ENCODE measurements around the gene SLC9B2.

Gene SLC9B2, protein sequence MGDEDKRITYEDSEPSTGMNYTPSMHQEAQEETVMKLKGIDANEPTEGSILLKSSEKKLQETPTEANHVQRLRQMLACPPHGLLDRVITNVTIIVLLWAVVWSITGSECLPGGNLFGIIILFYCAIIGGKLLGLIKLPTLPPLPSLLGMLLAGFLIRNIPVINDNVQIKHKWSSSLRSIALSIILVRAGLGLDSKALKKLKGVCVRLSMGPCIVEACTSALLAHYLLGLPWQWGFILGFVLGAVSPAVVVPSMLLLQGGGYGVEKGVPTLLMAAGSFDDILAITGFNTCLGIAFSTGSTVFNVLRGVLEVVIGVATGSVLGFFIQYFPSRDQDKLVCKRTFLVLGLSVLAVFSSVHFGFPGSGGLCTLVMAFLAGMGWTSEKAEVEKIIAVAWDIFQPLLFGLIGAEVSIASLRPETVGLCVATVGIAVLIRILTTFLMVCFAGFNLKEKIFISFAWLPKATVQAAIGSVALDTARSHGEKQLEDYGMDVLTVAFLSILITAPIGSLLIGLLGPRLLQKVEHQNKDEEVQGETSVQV

DNA sequence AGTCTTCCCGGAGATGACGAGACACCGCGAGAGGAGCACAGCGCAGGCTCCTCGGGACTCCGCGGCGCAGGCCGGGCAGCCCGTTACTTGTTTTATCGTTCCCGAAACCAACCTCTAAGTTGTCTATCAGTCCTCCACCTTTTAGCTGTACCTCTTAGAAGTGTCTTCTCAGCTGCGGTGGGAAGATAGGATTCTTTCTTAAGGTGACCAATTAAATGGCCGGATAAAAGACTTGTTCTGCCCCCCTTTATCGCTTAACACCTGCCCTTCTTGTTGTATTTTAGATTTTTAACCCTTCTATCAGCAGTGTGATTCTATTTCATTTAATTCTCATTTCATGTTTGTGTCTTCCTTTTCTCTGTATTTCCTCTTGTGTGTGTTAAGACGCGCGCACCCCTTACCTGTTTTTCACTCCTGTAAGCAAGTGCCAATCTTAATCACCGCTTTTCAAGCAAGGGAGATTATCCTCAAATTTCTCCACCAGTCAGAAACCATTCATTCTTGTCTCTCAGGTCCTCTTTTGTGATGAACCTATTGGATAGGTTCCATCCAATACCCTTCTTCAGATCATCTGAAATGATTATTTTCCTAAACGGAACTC lies at the start of gene SLC9B2:
Gene SLC9B2, minus strand, starts transcription at position 15 of the 601 bp plus-strand sequence. CDS start 9,211 bp downstream, outside the sequence.
- DNase-seq (ENCODE audit: low spot score) = no peak

DNA sequence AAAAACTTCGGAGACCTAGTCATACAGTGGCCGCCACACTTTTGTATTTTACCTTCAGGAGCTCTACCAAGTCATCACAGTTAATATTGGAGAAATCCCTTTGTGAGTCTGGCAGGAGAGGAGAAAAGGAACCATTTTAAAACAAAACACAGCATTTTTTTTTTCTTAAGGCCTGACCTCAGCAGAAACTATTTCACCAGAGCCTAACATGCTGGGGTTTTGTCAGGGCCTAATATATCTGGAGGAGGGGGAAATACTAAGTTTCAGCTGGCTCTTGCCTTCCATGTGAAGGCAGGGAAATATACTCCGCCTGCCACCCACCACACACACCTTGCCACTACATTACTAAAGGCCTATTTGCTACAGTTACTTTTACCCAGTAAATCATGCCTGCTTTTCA lies 49.6 kb upstream of the SLC9B2 start:
- DNase-seq (ENCODE audit: low spot score) = no peak

DNA sequence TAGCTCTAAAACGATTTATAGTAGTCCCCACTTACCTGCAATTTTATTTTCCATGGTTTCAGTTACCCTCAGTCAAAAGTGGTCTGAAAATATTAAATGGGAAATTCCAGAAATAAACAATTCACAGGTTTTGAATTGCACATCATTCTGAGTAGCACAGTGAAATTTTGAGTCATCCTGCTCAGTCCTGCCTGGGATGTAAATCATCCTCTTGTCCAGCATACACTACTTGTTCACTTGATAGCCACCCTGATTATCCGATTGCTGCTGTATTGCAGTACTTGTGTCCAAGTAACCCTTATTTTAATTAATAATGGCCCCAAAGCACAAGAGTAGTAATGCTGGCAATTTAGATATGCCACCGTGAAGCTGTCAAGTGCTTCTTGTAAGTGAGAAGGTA lies 46.6 kb upstream of the SLC9B2 start:
- no peak for DNase-seq (ENCODE audit: low spot score)

DNA sequence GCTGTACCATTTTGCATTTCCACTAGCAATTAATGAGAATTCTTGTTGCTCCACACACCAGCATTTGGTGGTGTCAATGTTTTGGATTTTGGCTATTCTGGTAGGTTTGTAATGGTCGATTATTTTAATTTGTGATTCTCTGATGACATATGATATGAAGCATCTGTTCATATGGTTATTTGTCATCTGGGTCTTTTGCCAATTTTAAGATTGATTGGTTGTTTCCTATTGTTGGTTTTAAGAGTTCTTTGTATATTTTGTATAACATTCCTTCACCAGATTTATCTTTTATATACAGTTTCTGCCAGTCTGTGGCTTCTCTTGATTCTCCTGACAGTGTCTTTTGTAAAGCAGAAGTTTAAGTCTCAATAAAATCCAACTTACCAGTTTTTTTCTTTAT lies 41.6 kb upstream of the SLC9B2 start:
- DNase-seq (ENCODE audit: low spot score) = no peak

DNA sequence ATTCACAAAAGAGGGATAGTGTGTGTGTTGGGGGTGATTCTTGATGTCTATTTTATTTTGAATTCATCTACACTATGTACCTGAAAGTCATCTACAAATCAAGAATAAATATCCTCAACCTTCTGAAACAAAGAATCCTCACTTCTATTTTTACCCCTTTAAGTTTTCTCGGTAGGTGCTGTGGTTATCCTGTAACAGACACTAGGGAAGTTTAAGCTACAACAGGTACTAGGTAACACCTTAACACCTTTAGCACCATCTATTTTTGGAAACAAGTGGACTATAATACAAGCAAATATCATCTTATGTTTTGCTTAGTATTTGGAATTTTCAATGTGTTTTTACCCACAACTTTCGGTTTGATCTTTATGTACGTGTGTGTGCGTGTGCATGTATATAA lies 35.0 kb upstream of the SLC9B2 start:
- DNase-seq (ENCODE audit: low spot score) = no peak

DNA sequence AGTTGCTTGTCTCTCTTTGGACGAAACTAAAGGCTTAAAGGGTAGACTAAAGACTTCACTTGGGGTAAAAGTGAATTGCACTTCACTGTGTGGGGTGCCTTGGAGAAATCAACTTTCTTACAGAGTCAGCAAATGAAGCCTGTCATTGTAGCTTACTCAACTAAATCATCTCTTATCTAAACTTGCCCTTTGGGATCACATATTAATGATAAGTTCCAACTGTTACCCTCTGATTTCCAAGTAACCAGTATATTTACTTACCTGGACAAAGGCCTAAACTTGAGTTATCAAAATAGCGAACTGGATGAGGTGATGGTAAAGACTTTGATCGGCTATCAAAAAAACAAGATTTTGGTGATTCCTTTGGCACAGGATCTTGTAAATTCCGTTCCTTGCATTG lies 32.0 kb upstream of the SLC9B2 start:
- DNase-seq (ENCODE audit: low spot score) = no peak

DNA sequence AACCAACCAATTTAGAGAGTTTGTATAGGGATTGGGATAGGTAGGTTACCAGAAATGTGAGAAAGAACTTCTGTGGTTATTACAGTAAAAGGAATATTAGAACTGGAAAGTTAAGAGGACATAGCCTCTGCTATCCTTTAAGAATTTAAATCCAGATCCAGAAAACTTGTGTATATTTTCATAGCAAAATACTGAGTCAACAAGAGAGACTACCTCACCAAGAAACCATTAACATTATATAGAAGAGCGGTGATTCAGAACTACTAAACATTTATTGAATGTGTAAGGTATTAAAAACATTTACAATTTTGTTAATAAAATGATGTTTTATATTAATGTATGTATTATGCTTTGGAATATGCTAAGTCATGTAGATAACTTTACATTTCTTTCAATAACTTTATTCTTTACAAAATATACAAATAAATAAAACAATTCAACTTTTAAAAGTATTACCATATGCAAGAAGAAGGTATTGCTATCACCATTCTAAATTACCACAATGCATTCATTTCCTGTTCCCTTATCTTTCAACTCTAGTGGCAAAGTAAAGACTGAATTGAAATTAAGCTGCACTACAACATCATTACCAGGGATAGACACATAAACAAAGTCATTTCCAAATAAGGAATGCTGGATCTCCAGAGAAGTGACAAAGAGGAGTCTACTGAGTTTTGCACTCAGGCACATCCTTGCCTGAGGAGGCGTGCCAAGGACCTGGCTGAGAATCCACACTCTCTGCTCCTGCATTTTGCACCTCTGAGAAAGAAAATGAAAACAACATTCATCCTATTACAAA lies 29.2 kb upstream of the SLC9B2 start:
- no peak for DNase-seq (ENCODE audit: low spot score)

DNA sequence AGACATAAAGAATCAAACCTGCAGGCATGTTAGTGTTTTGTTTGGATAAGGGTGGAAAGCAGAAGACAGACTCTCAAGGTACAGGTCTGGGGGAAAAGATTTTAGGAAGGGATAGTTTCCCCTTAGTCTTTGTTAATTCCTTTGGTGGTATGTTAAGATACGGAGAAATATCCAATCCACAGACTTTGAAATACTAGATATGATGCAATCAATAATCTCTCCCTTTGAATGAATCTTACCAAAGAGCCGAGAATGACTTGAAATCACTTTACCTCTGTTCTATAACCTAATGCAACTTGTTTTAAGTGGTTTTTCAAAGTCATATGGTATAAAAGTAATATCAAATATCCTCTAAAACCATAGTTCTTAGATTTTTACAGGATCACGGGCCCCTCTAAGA lies 28.3 kb upstream of the SLC9B2 start:
- DNase-seq (ENCODE audit: low spot score) = no peak

DNA sequence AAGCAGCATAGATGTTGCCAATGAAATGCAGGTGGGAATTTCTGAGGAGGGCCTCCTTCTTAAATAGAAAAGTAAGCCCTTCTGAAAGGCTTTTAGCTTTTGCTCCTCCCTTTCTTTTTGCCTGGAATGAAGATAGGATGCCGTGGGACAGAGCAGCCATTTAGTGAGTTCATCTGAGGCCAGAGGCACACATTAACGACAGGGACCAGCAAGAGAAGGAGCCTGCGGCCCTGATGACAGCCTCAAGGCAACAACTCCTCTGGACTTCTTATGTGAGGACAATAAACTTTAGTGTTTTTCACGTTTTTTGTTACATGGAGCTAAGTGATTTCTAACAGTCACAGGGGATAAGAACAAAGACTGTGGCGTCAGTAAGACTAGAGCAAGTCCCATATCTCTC lies 24.1 kb upstream of the SLC9B2 start:
- DNase-seq (ENCODE audit: low spot score) = no peak

DNA sequence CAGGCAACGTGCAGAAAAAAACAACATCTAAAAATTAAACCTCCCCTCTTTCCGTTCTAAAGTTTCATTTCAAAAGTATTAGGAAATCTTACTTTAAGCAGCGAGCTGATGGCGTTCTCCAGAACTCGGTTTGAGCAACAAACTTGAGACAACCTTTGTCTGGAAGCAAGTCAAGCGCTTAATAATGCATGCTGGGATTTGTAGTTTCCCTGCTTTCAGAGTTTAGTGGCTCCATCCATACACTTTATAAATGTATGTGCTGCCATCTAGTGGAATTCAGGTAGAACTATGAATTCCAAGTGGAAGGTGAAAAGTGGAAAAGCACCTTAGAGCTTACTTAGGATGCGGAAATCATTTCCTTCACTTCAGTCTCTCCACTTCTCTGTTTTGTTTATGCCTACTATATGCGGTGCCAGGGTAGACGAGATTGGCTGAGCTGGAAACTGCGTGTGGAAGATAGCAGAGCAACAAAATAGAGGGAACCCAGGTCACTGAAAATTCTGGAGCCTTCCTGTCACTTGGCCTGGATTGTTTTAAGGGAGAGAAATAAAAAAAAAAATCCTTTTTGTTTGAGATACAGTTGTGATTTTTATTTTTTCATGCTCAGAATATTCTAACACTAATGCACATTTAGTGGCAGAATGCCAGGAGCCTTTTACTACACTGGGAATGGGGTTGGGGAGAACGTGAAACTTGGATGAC lies 23.3 kb upstream of the SLC9B2 start, which contains the start of gene BDH2:
Gene BDH2, minus strand, starts transcription at position 144 of the 702 bp plus-strand sequence. CDS start 3,580 bp downstream, outside the sequence.
- DNase-seq (ENCODE audit: low spot score) = peak; percentile 98

DNA sequence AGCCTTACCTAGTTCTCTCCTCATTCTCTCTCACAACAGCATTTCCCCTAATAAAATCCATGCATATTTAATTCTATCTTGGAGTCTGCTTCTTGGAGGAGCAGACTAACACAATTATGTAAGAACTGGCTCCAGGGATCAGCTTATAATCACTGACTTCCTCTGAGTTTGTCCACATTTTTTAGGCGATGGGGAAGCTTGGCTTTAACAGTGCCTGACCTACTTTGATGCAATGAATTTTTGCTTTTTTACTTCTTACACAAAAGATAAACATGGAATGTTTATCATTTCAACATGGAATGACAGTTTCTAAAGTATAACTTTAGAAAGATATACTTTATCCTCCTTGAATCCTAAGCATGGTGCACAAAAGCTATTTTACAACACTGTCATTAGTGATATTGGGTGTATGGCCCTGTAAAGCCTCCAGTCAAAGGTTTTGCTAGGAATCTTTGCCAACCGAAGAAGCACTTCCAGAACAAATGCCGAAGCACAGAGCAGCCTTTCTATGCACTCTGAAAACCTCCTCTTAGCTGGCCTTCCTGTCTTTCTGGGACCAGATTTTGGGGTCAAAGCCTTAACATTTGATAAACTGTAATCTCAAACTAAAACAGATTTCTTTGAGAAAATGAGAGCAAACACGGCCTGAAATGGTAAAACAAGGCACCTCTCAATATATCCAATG lies 22.3 kb upstream of the SLC9B2 start:
- peak; percentile 64 for DNase-seq (ENCODE audit: low spot score)

DNA sequence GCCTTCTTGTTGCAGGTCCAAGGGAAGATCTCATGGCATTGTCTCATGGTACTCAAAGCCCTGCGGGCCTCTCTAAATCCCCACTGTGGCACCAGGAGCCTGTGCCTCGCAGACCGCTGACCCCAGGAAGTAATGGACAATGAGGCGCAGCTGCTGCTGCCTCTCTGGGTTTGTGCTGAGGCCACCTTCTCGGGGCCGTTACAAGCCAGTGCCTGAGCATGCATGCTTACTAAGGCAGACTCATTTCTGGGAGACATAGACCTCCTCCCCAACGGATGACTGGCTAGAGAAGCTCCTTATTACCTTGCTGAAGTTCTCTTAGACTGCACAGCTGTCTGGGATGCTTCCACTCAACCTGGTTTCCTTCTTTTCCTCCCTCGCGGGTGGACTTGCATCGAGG lies 21.8 kb upstream of the SLC9B2 start:
- no peak for DNase-seq (ENCODE audit: low spot score)

DNA sequence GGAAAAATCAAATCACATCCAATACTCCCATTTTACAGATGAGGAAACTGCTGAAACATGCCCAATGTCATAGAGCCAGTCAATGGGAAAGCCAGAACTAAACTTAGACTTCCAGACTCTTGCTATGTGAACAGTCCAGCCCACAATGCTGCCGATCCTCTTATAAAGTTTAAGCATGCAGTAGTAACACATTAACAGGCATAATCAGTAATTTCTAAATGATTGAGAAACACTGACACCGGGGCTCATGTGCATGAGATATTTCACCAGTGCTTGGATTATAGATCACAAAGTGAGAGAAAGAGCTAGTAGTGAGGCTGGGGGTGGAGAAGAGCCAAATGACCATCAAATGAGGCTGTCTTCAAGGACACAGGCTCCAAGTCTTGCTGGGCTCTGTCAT lies 20.6 kb upstream of the SLC9B2 start:
- no peak for DNase-seq (ENCODE audit: low spot score)

DNA sequence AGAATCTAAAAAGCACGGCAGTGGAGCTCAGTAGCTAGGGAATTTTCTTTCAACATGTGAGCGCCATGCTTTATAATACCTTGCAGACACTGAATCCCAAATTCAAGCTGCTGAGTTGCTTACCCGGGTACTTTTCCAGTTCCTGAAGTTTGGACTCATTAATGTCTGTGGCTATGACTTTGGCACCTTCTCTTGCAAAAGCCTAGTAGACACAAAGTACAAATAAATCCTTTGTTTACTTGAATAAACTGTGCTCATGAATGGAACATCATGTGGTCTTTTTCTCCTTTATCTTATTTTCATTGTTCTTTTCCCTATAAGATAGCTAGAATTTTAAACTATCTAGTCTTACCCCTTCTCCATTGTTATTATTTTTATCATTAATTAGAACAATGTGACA lies 18.5 kb upstream of the SLC9B2 start:
- peak; percentile 90 for DNase-seq (ENCODE audit: low spot score)

DNA sequence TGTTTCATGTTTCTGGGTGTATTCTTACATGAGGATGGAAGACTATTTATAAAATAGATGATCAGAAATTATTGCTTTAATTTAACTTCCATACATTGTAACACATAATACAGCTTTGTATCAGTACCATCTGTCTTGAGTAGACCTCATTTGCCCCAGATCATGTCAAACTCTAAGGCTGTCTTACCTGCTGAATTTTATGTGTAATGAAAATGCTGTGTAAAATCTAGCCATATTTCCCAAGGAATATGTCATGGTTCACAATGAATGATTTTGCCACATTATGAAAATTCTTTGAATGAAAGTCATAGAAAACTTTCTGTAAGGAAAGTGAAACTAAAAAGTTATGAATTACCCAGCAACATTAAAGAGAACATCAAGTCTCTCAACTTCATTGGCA lies 15.7 kb upstream of the SLC9B2 start:
- no peak for DNase-seq (ENCODE audit: low spot score)

DNA sequence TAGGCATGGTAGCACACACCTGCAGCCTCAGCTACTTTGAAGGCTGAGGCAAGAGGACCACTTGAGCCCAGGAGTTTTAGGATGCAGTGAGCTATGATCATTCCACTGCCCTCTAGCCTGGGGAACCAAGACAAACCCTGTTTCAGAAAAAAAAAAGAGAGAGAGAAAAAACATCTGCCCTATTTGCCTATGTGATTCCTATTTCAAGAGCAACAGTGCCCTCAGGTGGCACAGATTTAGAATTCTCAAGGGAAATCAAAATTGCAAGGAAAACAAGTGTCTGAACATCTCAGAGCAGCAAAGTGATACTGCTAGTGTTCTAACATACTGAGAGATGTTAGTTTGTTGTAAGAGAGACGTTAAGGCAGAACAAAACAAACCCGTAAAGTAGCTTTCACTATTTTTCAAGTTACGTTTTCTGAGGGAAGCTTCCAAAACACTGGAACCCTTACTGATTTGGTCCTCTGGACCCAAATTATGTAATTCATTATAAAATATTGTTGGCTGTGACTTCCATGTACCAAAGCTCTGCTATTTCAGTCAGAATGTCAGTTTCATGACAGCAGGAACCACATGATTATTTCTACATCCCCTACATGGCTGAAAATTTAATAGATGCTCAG lies 15.2 kb upstream of the SLC9B2 start:
- peak; percentile 94 for DNase-seq (ENCODE audit: low spot score)

DNA sequence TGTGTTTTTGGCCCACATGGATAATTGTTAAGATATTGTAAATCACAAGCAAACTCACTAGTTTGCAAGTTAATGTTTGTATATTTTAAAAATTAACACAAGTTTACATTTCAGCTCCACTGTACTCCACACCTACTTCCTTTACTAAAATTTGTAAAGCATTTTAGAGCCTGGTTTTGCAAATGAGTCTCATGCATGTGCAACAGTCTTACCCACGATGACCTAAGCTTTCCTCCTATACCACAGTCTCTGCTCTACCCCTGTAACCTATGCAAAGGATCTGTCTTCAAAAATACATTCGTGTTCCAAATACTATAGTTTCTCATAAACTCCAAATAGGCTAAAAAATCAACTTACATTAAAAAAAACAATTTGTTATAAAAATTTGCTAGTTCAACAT lies 12.9 kb upstream of the SLC9B2 start:
- DNase-seq (ENCODE audit: low spot score) = no peak

DNA sequence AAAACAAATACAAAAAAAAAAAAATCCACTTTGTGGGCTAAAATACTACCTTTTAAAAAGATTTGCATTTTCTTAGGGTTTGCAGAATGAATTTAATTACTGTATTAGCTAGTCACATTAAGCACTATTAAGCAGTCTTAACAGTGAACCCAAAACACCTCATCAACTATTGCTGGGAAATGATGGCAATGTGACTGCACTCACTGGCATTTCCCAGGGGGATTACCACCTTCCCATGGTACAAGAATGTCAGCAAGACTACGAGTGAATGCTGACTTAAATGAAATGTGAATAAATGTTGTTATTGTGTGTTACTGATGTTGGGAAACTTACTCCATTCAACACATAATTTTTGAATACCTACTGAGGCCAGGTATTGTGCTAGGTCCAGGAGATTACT lies 10.0 kb upstream of the SLC9B2 start:
- DNase-seq (ENCODE audit: low spot score) = no peak

DNA sequence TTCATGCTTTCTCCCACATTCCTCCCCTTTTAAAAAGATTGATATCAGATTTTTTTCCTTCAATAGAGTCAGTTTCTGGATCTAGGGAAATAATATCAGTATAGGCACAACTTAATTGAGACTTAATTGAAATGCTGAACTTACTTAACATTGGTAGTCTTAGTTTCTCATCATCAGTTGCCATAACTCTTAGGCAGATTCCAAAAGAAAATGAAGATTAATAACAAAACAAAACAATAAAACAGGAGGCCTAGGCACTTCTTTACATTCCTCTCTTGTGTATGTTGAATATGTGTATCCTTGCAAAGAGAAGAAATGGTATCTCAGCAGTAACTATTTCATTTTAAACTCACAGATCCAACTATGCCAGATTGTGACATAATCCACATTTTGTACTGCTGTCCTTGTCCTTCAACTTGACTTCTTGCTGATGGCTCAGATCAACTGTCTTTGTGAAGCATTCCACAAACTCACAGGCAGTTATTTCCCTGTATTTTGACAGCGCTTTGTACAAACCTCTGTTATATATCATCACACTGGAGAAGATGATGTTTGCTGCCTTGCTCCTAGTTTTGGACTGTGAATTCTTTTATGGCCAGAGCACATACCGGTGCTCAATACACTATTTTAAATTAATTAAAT lies 9.1 kb upstream of the SLC9B2 start:
- no peak for DNase-seq (ENCODE audit: low spot score)

DNA sequence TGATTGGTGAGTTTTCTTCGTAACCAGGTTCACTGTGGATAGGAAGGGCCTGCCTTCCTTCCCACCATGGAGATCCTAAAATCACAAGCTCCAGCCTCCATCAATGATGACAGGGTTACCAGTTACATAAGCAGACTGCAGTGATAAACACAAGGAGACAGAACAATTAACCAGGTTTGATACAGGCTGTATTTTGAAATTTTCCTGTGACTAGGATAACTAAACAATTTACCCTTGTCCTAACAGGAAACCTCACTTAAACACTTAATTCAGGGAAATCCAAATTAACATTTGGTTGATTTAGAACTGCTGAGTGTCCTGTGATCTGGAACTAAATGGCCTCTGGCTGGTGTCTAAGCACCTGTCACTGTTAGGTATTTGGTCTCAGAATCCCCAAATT lies 3.1 kb upstream of the SLC9B2 start:
- DNase-seq (ENCODE audit: low spot score) = no peak
